Stomach (tissue), 9 donors: ENCODE results near the gene SNAPC4. TPM values are rescaled to one million over a fixed set of nuclear protein-coding genes. Genes with fewer than 3 reads are reported as not detected.

Source experiments
- DNase-seq, 2 donors: peaks; one replicate each; pipeline versions ENCODE4 v3.0.0 to v3.0.0-alpha.2; 2013 to 2019
- H3K27ac ChIP-seq, 5 donors: fragments of 200-600 bp in 4 of 5; sonication (generic) in 4 of 5; one replicate each; pipeline ENCODE4 v1.5.1; 2013 to 2019; ENCODE audit warnings: mild to moderate bottlenecking in 1 of 5, moderate library complexity in 1 of 5
- H3K27me3 ChIP-seq, 3 donors: fragments of 200-600 bp; sonication (generic); one replicate each; pipeline ENCODE4 v1.5.1; 2017 to 2019; ENCODE audit warnings: mixed run types in 1 of 3
- H3K36me3 ChIP-seq, 4 donors: fragments of 200-600 bp; sonication (generic); 1 replicate in 3 of 4; 2 replicates in 1 of 4; pipeline ENCODE4 v1.5.1; 2016 to 2019
- H3K4me1 ChIP-seq, 4 donors: fragments of 200-600 bp; sonication (generic); one replicate each; pipeline ENCODE4 v1.5.1; 2016 to 2019
- H3K4me3 ChIP-seq, 4 donors: fragments of 200-600 bp; sonication (generic) in 3 of 4; one replicate each; pipeline ENCODE4 v1.5.1; 2016 to 2019; ENCODE audit warnings: mild to moderate bottlenecking in 1 of 4
- H3K9me3 ChIP-seq, 4 donors: fragments of 200-600 bp; sonication (generic); one replicate each; pipeline ENCODE4 v1.5.1; 2016 to 2019
- EP300 ChIP-seq: sonication (generic); formaldehyde crosslinking; IDR thresholded peaks from one replicate; pipeline ENCODE4 v1.6.1; 2017; ENCODE audit warnings: antibody characterized with exemption
- POLR2A ChIP-seq, 4 donors: fragments of 450-650 bp; IDR thresholded peaks; one replicate each; pipeline ENCODE4 v1.6.1; 2016; ENCODE audit warnings: antibody characterized with exemption in 4 of 4, control low read depth in 2 of 4, mild to moderate bottlenecking in 1 of 4, moderate library complexity in 1 of 4
- POLR2AphosphoS5 ChIP-seq, 3 donors: sonication (generic); formaldehyde crosslinking; IDR thresholded peaks; one replicate each; pipeline ENCODE4 v1.6.1; 2016; ENCODE audit warnings: antibody characterized with exemption in 3 of 3
- WGBS, 5 donors: extraction: QIAGEN DNeasy Blood & Tissue Kit in 3 of 5; methylation state at CpG; one replicate each; pipeline versions ENCODE4 v1.1.5 to v1.1.7; 2013 to 2018; 5-methylcytosine and 5-hydroxymethylcytosine counted together
- intact Hi-C: fragments of 100-400 bp; cut with DNase I; formaldehyde crosslinking; loops from one replicate; pipeline ENCODE4 v1.15.1; 2023; ENCODE audit warnings: low total_unique reads
- polyA plus RNA-seq, 3 donors: library from polyadenylated mRNA; stranded (reverse); fragments of 200-250 nt; gene quantifications; one replicate each; pipeline ENCODE4 v1.2.3, GENCODE V29; 2013
- total RNA-seq, 5 donors: library from RNA; depleted of rRNA; stranded (reverse); fragments of >200 nt; gene quantifications; one replicate each; pipeline versions ENCODE4 v1.1.0 to v1.2.3, GENCODE V29; 2014 to 2016
- TF ChIP-seq, protein P1 (sequence below), 7 experiments: fragments of 450-650 bp in 4 of 7; fragments of 200-600 bp in 3 of 7; sonication (generic) in 3 of 7; IDR thresholded peaks; one replicate each; pipeline ENCODE4 v1.5.1; 2016 to 2019; ENCODE audit warnings: antibody characterized with exemption in 7 of 7, control low read depth in 2 of 7, mild to moderate bottlenecking in 1 of 7
- donor health status: healthy with polysubstance abuse.
- donor health status: Bipolar disorder and iron deficiency.
- donor health status: healthy.

Gene SNAPC4
- total and polyA plus RNA-seq, 8 donors: 1.8 to 58.2 (median 4.4) TPM

DNA sequence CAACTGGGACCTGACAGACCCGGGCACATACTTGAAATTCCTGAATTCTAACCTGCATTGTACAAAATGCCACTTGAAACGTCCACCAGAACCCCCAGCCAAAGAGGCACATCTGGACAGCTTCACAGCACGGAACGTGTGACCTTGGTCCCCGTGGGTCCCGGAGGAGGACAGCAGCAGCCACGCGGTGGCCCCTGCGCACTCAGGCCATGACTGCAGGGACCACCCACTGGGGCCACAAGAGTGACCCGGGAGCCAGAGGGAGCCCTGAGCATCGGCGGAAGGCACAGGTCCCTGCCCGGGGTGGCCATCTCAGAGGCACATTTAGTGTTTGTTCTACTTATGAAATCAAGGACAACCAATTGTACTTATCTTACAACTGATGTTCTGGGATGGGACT is 2.1 kb upstream of the SNAPC4 start:
- Histone ChIP-seq H3K9me3 (no peaks in the 10 kb centered on the region), H3K4me3 (no peak overlapping the region), H3K4me1 (peaks cover 12 to 31% (median 26%) of the 10 kb centered on the region in 4 donors), H3K36me3 (peaks cover 26 to 73% (median 60%) of the 10 kb centered on the region in 4 donors), H3K27me3 (no peaks in the 10 kb centered on the region), H3K27ac (no peak overlapping the region)
- intact Hi-C loops: loop anchor here (10.0 kb wide), 1 partner anchor 67 kb away; no protein-coding TSS in a partner anchor
- 77 to 85% (median 81%) methylated on average over 13 of the region's 13 CpGs for WGBS, 5 donors
- DNase-seq: no peak
- TF ChIP-seq EP300 (no peak), POLR2AphosphoS5 (IDR thresholded peaks at IDR 0.05) (no peak), POLR2A (IDR thresholded peaks at IDR 0.05) (no peak)
- TF ChIP-seq, protein P1, sequence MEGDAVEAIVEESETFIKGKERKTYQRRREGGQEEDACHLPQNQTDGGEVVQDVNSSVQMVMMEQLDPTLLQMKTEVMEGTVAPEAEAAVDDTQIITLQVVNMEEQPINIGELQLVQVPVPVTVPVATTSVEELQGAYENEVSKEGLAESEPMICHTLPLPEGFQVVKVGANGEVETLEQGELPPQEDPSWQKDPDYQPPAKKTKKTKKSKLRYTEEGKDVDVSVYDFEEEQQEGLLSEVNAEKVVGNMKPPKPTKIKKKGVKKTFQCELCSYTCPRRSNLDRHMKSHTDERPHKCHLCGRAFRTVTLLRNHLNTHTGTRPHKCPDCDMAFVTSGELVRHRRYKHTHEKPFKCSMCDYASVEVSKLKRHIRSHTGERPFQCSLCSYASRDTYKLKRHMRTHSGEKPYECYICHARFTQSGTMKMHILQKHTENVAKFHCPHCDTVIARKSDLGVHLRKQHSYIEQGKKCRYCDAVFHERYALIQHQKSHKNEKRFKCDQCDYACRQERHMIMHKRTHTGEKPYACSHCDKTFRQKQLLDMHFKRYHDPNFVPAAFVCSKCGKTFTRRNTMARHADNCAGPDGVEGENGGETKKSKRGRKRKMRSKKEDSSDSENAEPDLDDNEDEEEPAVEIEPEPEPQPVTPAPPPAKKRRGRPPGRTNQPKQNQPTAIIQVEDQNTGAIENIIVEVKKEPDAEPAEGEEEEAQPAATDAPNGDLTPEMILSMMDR (IDR thresholded peaks at IDR 0.05): no peak

DNA sequence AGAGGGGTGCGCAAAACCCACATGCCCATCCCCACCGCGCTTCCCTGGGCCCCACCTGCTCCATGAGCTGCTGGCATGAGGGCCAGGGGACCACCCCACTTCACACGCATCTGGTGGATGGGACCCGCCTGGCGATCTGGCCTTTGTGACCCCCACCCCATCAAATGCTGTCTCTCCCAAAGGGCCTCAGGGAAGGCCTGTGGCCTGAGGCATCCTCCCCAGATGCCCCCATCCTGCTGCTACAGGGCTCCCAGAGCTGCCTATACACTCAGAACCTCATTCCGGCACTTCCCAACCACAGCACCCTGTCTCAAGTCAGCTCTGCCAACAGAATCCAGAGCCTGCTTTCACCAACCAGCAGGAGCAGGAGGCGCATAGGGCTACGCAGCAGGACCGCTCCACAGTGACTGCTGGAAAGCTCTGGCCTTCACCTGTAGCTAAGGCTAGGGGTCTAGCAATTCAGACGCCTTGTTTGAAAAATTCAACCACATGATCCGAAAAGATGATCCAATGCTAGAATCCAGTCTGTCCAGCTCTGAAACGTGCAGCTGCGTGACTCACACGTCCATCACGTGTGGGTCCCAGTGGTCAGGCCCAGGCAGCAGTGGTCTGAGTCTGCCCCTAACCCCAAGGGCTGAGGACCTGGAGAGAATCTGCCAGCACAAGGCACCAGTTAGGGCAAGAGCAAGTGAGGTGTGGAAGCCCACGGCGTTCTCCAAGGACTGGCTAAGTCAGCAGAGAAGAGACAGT is 1.4 kb upstream of the SNAPC4 start:
- H3K4me1 ChIP-seq: peaks cover 12 to 31% (median 26%) of the 10 kb centered on the region in 4 donors
- intact Hi-C loops: loop anchor here (10.0 kb wide), 1 partner anchor 67 kb away; no protein-coding TSS in a partner anchor

DNA sequence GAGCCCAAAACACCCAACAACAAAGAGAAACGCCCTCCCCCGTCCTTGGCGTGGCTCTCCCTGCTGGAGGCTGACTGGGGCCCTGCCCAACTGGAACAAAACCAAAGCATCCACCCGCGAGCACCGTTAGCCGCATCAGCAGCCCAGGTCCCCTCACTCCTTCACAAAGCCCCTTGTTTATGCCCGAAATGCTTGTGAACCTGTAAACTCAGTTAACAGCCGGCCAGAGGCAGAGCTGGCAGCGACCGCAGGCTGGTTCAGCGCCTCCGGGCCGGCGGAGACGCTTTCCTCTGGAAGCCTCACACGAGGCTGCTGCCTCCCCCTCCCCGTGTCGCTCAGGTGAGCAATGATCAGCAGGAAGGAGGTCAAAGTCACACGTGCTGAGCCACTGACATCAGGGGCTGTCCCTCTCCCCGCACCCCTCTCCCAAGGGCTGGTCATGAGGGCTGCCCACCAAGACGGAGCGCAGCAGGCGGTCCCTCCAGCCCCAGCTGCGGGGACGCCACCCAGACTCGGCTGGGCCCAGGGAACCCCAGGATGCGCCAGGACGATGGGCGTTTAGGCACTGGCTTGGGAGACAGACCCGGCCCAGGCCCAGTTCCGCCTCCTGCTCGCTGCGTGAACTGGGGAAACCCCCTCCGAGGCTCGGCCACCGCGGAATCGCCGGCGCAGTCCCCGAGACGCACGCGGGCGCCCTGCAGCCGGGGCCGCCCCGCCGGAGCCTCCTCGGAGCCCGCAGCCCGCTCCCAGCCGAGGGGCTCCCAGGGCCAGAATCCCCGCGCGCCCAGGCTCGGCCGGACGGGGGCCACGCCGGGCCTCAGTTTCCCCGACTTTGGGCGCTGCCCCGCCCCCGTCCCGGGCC is 563 bp downstream of the SNAPC4 start:
- intact Hi-C loops: loop anchor here (10.0 kb wide), 1 partner anchor 65 kb away; no protein-coding TSS in a partner anchor
- no peaks in the 10 kb centered on the region for H3K27me3 ChIP-seq
- peak in 1 of 2 donors; percentile 46 for DNase-seq
- H3K36me3 ChIP-seq: peaks cover 30 to 73% (median 60%) of the 10 kb centered on the region in 4 donors
- no peaks in the 10 kb centered on the region for H3K9me3 ChIP-seq
- no peak for TF ChIP-seq POLR2A (IDR thresholded peaks at IDR 0.05)
- TF ChIP-seq, protein P1 (IDR thresholded peaks at IDR 0.05): no peak
- no peak for TF ChIP-seq POLR2AphosphoS5 (IDR thresholded peaks at IDR 0.05)
- TF ChIP-seq EP300: no peak
- peak overlapping the region in 4 of 5 donors; percentile 55 to 81 (median 68) for H3K27ac ChIP-seq
- 0 to 3% (median 1%) methylated on average over 28 to 67 of the region's 67 CpGs for WGBS, 5 donors
- peaks cover 12 to 31% (median 26%) of the 10 kb centered on the region in 4 donors for H3K4me1 ChIP-seq
- H3K4me3 ChIP-seq: peak overlapping the region; percentile 71 to 98 (median 96)

More for the DNA sequence above, 1.4 kb upstream of the SNAPC4 start:
- H3K9me3 ChIP-seq: no peaks in the 10 kb centered on the region
- no peak for TF ChIP-seq POLR2A (IDR thresholded peaks at IDR 0.05)
- TF ChIP-seq, protein P1 (IDR thresholded peaks at IDR 0.05): no peak
- no peak for TF ChIP-seq POLR2AphosphoS5 (IDR thresholded peaks at IDR 0.05)
- TF ChIP-seq EP300: no peak
- H3K4me3 ChIP-seq: no peak overlapping the region
- H3K36me3 ChIP-seq: peaks cover 29 to 73% (median 60%) of the 10 kb centered on the region in 4 donors
- no peaks in the 10 kb centered on the region for H3K27me3 ChIP-seq
- DNase-seq: no peak
- no peak overlapping the region for H3K27ac ChIP-seq
- 88 to 93% (median 91%) methylated on average over 18 of the region's 18 CpGs for WGBS, 5 donors

DNA sequence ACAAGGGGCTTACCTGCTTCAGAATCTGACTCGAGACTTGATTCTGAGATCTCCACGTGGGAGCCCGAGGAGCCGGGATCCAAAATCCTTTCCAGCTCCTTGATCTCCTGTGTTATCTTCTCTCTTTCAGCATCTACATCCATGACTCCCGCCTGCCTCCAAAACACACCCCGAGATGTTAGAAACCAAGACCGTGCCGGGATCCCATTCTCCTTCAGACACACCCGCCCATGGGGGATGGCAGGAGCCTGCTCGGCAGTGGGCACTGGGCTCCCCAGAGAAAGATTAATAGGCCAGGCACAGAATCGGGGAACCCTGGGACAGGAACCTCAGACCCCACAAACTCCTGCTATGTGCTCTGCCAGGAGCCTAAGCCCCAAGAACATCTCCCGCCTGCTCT is 1.7 kb downstream of the SNAPC4 start:
- Histone ChIP-seq H3K27ac (no peak overlapping the region), H3K4me3 (peak overlapping the region in 1 of 4 donors; percentile 98), H3K27me3 (no peaks in the 10 kb centered on the region), H3K36me3 (peaks cover 39 to 73% (median 60%) of the 10 kb centered on the region in 4 donors), H3K4me1 (peaks cover 12 to 31% (median 26%) of the 10 kb centered on the region in 4 donors), H3K9me3 (no peaks in the 10 kb centered on the region)
- intact Hi-C loops: no loop called here
- 94 to 97% (median 94%) methylated on average over 12 of the region's 12 CpGs for WGBS, 5 donors
- DNase-seq: no peak
- TF ChIP-seq, protein P1 (IDR thresholded peaks at IDR 0.05): no peak
- TF ChIP-seq POLR2AphosphoS5 (IDR thresholded peaks at IDR 0.05) (no peak), POLR2A (IDR thresholded peaks at IDR 0.05) (no peak), EP300 (no peak)
